Skeletal muscle tissue (tissue), 5 donors: ENCODE data around the gene ZNF700. TPM values are rescaled to one million over a fixed set of nuclear protein-coding genes. Genes with fewer than 3 reads are reported as not detected.
A peak's percentile ranks its signal among the peaks of the same experiment; 100 is the strongest.
"Not testable (repeated sequence)": the region's sequence is repeated elsewhere in the genome, so short reads cannot be mapped to it uniquely, and the experiment has no call there.

Experiments used
- H3K27ac ChIP-seq: one replicate; pipeline ENCODE4 v1.7.0; 2013; ENCODE audit warnings: mild to moderate bottlenecking, low read depth, low read length, inconsistent platforms
- H3K27me3 ChIP-seq, 3 donors: one replicate each; pipeline ENCODE4 v1.7.0; 2013; ENCODE audit warnings: low read length in 3 of 3; ENCODE audit not compliant: control insufficient read depth in 3 of 3, insufficient read depth in 3 of 3
- H3K36me3 ChIP-seq, 3 donors: one replicate each; pipeline ENCODE4 v1.7.0; 2013; ENCODE audit warnings: low read length in 3 of 3; ENCODE audit not compliant: control insufficient read depth in 3 of 3, insufficient read depth in 3 of 3
- H3K4me1 ChIP-seq, 3 donors: one replicate each; pipeline ENCODE4 v1.7.0; 2013; ENCODE audit warnings: low read length in 3 of 3, mild to moderate bottlenecking in 3 of 3; ENCODE audit not compliant: control insufficient read depth in 3 of 3, insufficient read depth in 3 of 3
- H3K4me3 ChIP-seq, 3 donors: one replicate each; pipeline ENCODE4 v1.7.0; 2013; ENCODE audit warnings: low read length in 3 of 3
- H3K9ac ChIP-seq, 3 donors: one replicate each; pipeline ENCODE4 v1.7.0; 2013; ENCODE audit warnings: low read length in 3 of 3, mild to moderate bottlenecking in 3 of 3, moderate library complexity in 2 of 3, low read depth in 1 of 3
- H3K9me3 ChIP-seq, 3 donors: one replicate each; pipeline ENCODE4 v1.7.0; 2013; ENCODE audit warnings: low read length in 3 of 3; ENCODE audit not compliant: control insufficient read depth in 3 of 3
- small RNA-seq: library from RNA; depleted of rRNA; stranded (forward); fragments of <200 nt; gene quantifications from one replicate; pipeline ENCODE3, GENCODE V24; 2014
- total RNA-seq: library from RNA; depleted of rRNA; stranded (reverse); fragments of >200 nt; gene quantifications from one replicate; pipeline ENCODE4 v1.2.3, GENCODE V29; 2014
- donor health status: Osteomylitis.

The ZNF700 gene
- total RNA-seq, 1 donor from 2014 or later, result 6.3 TPM

- Histone ChIP-seq H3K9ac (no peak overlapping the region), H3K27ac (no peak overlapping the region)
Observed at GRCh38 chr19:11984986-11985385, 60.1 kb downstream of the ZNF700 start.

GRCh38 chr19:11986754-11987153 lies 61.8 kb downstream of the ZNF700 start:
- Histone ChIP-seq H3K9me3 (peaks cover 0 to 4% (median 2%) of the 10 kb centered on the region in 3 donors), H3K4me3 (no peak overlapping the region), H3K4me1 (peaks cover 2 to 11% (median 7%) of the 10 kb centered on the region in 3 donors), H3K27me3 (no peaks in the 10 kb centered on the region), H3K9ac (no peak overlapping the region), H3K36me3 (peaks cover 0 to 2% (median 0%) of the 10 kb centered on the region in 3 donors), H3K27ac (no peak overlapping the region)

More at GRCh38 chr19:11984986-11985385, 60.1 kb downstream of the ZNF700 start:
- Histone ChIP-seq H3K36me3 (peaks cover 0 to 3% (median 0%) of the 10 kb centered on the region in 3 donors), H3K4me3 (no peak overlapping the region), H3K4me1 (peaks cover 2 to 11% (median 7%) of the 10 kb centered on the region in 3 donors), H3K9me3 (peaks cover 10 to 13% (median 11%) of the 10 kb centered on the region in 3 donors), H3K27me3 (no peaks in the 10 kb centered on the region)

- peaks cover 0 to 2% (median 0%) of the 10 kb centered on the region in 3 donors for H3K36me3 ChIP-seq
- H3K9ac ChIP-seq, result peak overlapping the region; percentile 87 to 95 (median 95)
- H3K9me3 ChIP-seq, result peaks cover 0 to 3% (median under 1%) of the 10 kb centered on the region in 3 donors
- peak overlapping the region; percentile 90 to 92 (median 91) for H3K4me3 ChIP-seq
- H3K27me3 ChIP-seq, result no peaks in the 10 kb centered on the region
- H3K4me1 ChIP-seq, result peaks cover 2 to 11% (median 7%) of the 10 kb centered on the region in 3 donors
- H3K27ac ChIP-seq, result peak overlapping the region; percentile 93
Observed at GRCh38 chr19:11987405-11988281, 62.7 kb downstream of the ZNF700 start.

- Histone ChIP-seq H3K4me3 (peak overlapping the region in 2 of 3 donors; percentile 90 to 91), H3K27me3 (no peaks in the 10 kb centered on the region), H3K4me1 (peaks cover 2 to 11% (median 7%) of the 10 kb centered on the region in 3 donors)
Observed at GRCh38 chr19:11989112-11989456, 64.2 kb downstream of the ZNF700 start.

GRCh38 chr19:11991921-11992320 lies 67.0 kb downstream of the ZNF700 start:
- not testable (repeated sequence) for H3K36me3 ChIP-seq, H3K27me3 ChIP-seq
- H3K4me1 ChIP-seq, result peaks cover 2 to 11% (median 7%) of the 10 kb centered on the region in 3 donors

More at GRCh38 chr19:11989112-11989456, 64.2 kb downstream of the ZNF700 start:
- H3K27ac ChIP-seq, result peak overlapping the region; percentile 93
- peaks cover 0 to 2% (median 0%) of the 10 kb centered on the region in 3 donors for H3K36me3 ChIP-seq
- H3K9ac ChIP-seq, result no peak overlapping the region
- H3K9me3 ChIP-seq, result no peaks in the 10 kb centered on the region

GRCh38 chr19:11995174-11995573 lies 70.3 kb downstream of the ZNF700 start:
- no peak overlapping the region for H3K4me3 ChIP-seq
- no peaks in the 10 kb centered on the region for H3K27me3 ChIP-seq
- no peak overlapping the region for H3K9ac ChIP-seq
- peaks cover 0 to 2% (median 0%) of the 10 kb centered on the region in 3 donors for H3K36me3 ChIP-seq
- no peak overlapping the region for H3K27ac ChIP-seq
- no peaks in the 10 kb centered on the region for H3K9me3 ChIP-seq
- no peaks in the 10 kb centered on the region for H3K4me1 ChIP-seq

More at GRCh38 chr19:11991921-11992320, 67.0 kb downstream of the ZNF700 start:
- H3K4me3 ChIP-seq, H3K27ac ChIP-seq, H3K9ac ChIP-seq, H3K9me3 ChIP-seq: not testable (repeated sequence)

Small RNA genes lying within 50 kb of the gene (small RNA-seq; reads per million reads assigned to genes)
- not detected for gene RNA5SP464

Other genes starting within 250 kb of the ZNF700 start
- gene ZNF823, start 186.2 kb upstream of the ZNF700 start, total RNA-seq, result 19.8 TPM
- 5.2 TPM for gene ZNF441, start 158.1 kb upstream of the ZNF700 start, total RNA-seq
- 7.8 TPM for gene ZNF491, start 126.6 kb upstream of the ZNF700 start, total RNA-seq
- 6.3 TPM for gene ZNF440, start 110.8 kb upstream of the ZNF700 start, total RNA-seq
- gene ZNF439, start 76.4 kb upstream of the ZNF700 start, total RNA-seq, result 4.7 TPM
- 3.7 TPM for gene ZNF69, start 37.3 kb upstream of the ZNF700 start, total RNA-seq
- 2.1 TPM for gene ZNF763, start 39.9 kb downstream of the ZNF700 start, total RNA-seq
- gene ZNF433, start 110.6 kb downstream of the ZNF700 start, total RNA-seq, result 4.2 TPM
- 0.52 TPM for gene ZNF878, start 127.9 kb downstream of the ZNF700 start, total RNA-seq
- 9.4 TPM for gene ZNF844, start 139.6 kb downstream of the ZNF700 start, total RNA-seq
- 2.1 TPM for gene ZNF20, start 215.2 kb downstream of the ZNF700 start, total RNA-seq
- gene ZNF625, start 231.6 kb downstream of the ZNF700 start, total RNA-seq, result 7.3 TPM
- 8.4 TPM for gene ZNF136, start 238.0 kb downstream of the ZNF700 start, total RNA-seq